ENCODE results near the gene THRA. TPM values are rescaled to one million over a fixed set of nuclear protein-coding genes. Genes with fewer than 3 reads are reported as not detected.

THRA gene
- total and polyA plus RNA-seq, 9 of the 15 experiments (the other 6 are each of a cell fraction or from before 2014, with no cell fraction given): 0.34 to 23.4 (median 12.7) TPM

DNA sequence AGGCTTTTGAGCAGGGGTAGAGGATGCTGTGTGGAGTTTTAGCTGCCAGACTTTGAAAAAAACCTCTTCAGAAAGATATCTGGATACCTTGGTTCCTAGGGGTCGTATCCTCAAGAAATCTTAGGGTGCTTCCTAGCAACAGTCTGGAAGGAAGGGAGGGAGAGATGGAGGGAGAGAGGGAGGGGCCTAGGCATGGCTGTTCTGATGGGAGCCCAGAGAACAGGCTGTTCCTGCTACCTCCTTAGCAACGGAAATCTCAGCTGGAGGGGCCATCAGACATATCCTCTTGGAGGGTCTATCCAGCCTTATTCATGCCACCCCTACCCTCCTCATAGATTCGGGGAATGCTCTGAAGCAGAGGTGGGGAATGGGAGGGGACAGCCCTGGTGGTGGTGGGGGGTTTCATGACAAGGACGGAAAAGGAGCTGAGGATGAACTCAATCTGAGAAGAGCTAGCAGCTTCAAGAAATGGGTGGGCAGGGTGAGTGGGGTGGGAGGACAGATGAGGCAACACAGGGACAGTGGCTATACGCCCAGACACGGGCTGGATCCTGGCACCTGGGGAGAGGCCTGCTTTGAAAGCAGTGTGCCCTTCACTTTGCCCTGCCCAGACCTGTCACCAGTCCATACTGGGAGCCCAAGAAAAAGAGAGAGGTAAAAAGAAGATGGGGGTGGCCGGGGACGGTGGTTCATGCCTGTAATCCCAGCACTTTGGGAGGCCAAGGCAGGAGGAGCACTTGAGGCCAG lies 2.9 kb upstream of the THRA start (continued):
- TF ChIP-seq, protein P1, sequence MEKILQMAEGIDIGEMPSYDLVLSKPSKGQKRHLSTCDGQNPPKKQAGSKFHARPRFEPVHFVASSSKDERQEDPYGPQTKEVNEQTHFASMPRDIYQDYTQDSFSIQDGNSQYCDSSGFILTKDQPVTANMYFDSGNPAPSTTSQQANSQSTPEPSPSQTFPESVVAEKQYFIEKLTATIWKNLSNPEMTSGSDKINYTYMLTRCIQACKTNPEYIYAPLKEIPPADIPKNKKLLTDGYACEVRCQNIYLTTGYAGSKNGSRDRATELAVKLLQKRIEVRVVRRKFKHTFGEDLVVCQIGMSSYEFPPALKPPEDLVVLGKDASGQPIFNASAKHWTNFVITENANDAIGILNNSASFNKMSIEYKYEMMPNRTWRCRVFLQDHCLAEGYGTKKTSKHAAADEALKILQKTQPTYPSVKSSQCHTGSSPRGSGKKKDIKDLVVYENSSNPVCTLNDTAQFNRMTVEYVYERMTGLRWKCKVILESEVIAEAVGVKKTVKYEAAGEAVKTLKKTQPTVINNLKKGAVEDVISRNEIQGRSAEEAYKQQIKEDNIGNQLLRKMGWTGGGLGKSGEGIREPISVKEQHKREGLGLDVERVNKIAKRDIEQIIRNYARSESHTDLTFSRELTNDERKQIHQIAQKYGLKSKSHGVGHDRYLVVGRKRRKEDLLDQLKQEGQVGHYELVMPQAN (IDR thresholded peaks at IDR 0.05; ENCODE audit: borderline replicate concordance): no peak
- no peak for TF ChIP-seq HNRNPK (IDR thresholded peaks at IDR 0.05; ENCODE audit: low read depth, low read length, poor library complexity, severe bottlenecking)
- no peak for TF ChIP-seq MECOM (CRISPR knock-in tag; IDR thresholded peaks at IDR 0.05)
- TF ChIP-seq YY1 (IDR thresholded peaks at IDR 0.05; ENCODE audit: borderline replicate concordance in 1 of 3, control insufficient read depth in 1 of 3, extremely low read depth in 1 of 3, insufficient read depth in 3 of 3, insufficient read length in 1 of 3, insufficient replicate concordance in 2 of 3, low read depth in 1 of 3, low read length in 2 of 3): no peak
- TF ChIP-seq NCOR1 (IDR thresholded peaks at IDR 0.05): no peak
- TF ChIP-seq FOS (IDR thresholded peaks at IDR 0.05; ENCODE audit: extremely low read depth, insufficient read length): no peak
- TF ChIP-seq HOXB6 (CRISPR knock-in tag; IDR thresholded peaks at IDR 0.05; ENCODE audit: borderline replicate concordance): no peak
- no peak for TF ChIP-seq RUNX1 (IDR thresholded peaks at IDR 0.05; ENCODE audit: low read depth)
- TF ChIP-seq, protein P2, sequence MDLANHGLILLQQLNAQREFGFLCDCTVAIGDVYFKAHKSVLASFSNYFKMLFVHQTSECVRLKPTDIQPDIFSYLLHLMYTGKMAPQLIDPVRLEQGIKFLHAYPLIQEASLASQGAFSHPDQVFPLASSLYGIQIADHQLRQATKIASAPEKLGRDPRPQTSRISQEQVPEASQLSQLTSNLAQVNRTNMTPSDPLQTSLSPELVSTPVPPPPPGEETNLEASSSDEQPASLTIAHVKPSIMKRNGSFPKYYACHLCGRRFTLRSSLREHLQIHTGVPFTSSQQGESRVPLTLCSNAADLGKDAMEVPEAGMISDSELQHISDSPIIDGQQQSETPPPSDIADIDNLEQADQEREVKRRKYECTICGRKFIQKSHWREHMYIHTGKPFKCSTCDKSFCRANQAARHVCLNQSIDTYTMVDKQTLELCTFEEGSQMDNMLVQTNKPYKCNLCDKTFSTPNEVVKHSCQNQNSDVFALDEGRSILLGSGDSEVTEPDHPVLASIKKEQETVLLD (IDR thresholded peaks at IDR 0.05): no peak
- TF ChIP-seq ZNF780A (CRISPR knock-in tag; IDR thresholded peaks at IDR 0.05): no peak
- TF ChIP-seq, protein P3, sequence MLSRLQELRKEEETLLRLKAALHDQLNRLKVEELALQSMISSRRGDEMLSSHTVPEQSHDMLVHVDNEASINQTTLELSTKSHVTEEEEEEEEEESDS (CRISPR knock-in tag; IDR thresholded peaks at IDR 0.05): no peak

Data from K562 (cell line).